Bone marrow (tissue), 2 donors: ENCODE measurements around the gene DIDO1.
A peak's percentile ranks its signal among the peaks of the same experiment; 100 is the strongest.
"Not testable (repeated sequence)": the region's sequence is repeated elsewhere in the genome, so short reads cannot be mapped to it uniquely, and the experiment has no call there.

Experiments
- DNase-seq, 2 donors: peaks; one replicate each; lab custom pipeline; 2025; lab: John Stamatoyannopoulos, UW

The DIDO1 gene

DNA sequence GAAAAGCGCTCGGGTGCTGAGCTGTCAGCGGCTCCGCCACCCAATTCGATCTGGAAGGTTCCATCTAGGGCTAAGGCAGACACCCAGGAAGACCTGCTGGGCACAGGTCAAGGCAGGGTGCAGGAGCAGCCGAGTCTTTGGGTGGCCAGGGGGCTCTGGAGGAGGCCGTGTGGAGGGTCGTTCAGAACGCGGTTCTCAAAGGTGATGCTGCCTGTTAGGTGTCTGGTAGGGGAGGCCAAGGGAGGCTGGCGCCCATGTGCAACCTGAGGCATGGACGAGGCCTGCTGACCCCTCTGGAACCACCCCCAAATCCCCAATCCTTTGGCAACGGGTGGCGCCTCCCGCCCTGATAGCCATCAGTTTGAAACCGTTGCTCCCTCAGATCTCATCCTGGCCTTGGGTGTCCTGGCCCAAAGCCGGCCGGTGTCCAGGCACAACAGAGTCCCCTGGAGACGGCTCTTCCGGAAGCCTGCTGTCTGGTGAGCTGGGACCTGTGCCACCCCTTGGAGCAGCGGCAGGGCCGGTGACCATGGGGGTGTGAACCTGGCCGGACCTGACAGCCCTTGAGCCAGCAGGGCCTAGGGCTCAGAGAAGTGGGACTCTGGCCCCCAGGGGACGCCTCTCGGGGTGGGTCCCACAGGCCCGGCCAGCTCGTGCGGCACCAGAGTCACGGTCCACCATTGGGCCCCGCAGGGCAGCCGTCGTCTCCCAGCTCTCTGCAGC is 36.7 kb upstream of the DIDO1 start:
- DNase-seq, result no peak

DNA sequence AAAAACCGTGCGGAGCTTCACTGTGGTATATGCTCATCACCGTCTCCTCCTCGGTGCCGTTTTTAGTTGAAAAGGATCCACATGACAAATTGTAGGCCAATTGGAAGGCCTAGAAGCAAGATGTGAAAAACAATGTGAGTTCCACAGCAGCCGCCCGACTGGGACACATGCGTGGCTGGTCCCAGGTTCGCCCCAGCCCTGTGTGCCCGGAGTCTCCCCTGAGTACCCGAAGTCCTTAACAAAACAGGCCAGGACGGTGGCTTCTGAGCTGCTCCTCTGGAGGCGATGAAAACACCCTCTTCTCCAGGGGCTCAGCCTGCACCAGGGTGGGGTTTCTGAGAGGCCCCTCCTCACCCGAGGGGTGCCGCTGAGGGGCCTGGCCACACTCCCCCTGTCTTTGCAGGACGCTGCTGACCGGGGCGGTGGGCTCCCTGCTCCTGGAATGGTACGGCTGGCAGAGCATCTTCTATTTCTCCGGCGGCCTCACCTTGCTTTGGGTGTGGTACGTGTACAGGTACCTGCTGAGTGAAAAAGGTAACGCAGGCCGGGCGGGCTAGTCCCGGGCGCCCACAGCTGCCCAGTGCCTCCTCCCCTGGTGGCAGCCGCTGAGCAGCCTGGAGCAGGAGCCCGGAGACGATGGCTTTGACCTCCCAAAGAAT is 36.0 kb upstream of the DIDO1 start:
- DNase-seq, result no peak

DNA sequence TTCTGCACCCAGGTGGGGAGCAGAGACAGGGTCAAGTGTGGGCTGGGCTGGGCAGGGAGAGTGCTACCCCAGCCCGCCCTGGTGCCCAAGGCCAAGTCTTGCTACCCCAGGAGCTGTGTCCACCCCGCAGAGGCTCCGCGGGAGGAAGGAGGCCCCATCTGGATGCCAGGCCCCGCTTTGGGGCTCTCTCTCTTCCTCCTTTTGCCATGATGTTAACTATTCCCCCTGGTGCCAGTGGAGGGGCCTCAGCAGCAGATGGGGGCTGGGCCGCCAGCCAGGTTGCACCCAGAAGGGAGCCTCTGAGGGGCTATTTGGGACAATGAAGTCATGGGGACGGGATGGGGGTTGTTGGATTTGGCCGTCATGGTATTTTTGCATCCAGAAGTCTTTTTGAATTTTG is 35.5 kb upstream of the DIDO1 start:
- no peak for DNase-seq

DNA sequence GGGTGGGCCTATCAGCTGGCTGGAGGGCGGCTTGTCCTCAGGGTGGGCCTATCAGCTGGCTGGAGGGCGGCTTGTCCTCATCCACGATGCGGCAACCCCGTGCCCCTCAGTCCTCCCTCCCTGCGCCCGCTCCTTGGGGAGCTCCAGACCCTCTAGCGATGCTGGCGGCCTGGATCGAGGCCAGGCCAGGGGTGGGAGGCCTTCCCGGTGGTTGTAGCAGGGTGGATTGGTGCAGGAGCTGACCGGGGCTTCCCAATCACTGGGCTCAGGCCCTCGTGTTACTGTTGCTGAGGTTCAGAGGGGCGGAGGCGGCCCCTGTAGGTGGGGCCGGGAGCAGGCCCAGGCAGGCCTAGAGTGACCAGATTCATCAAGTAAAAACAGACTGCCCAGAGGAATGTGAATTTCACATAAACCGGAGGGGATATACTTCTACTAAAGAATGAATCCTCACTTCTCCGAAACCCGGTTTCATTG is 35.0 kb upstream of the DIDO1 start:
- no peak for DNase-seq

DNA sequence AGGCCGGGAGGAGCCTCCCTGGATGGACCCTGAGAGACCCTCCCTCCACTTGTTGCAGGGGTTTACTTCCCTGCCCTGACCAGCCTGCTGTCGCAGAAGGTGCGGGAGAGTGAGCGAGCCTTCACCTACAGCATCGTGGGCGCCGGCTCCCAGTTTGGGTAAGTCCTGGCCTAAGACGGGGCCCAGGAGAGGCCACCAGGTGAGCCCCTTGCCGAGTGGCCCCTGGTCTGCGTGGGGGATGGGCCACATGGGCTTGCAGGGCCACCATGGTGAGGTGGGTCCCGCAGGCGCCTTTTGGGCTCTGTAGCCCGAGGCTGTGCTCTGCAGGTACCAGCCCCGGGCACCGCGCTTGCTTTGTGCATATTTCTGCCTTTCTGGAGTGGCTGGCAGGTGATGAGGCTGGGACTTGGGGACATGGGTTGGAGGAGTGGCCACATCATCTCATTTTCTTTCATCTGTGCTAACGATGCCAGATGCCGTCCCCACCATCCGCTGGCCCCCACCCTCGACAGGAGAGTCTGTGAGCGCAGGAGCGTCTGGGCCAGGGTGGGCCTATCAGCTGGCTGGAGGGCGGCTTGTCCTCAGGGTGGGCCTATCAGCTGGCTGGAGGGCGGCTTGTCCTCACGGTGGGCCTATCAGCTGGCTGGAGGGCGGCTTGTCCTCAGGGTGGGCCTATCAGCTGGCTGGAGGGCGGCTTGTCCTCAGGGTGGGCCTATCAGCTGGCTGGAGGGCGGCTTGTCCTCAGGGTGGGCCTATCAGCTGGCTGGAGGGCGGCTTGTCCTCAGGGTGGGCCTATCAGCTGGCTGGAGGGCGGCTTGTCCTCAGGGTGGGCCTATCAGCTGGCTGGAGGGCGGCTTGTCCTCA is 34.4 kb upstream of the DIDO1 start:
- DNase-seq, result not testable (repeated sequence)

DNA sequence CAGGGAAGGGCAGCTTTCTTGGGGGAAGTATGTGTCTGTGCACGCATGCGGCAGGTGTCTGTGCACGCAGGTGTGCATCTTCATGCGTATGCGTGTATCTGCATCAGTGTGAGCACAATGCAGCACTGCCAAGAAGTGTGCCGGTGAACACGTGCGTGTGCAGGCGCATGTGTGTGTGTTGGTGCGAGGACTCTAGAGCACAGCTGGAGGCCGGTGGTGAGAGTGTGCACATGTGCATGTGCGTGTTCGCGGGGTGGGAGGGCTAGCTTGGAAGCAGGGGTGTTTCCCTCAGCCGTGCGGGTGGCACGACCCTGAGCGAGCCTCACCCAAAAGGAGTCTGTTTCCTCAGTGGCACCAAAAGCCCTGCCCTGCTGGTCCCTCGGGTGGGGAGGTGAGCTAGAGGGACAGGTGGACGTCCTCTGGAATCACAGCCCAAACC is 33.7 kb upstream of the DIDO1 start:
- DNase-seq, result no peak

DNA sequence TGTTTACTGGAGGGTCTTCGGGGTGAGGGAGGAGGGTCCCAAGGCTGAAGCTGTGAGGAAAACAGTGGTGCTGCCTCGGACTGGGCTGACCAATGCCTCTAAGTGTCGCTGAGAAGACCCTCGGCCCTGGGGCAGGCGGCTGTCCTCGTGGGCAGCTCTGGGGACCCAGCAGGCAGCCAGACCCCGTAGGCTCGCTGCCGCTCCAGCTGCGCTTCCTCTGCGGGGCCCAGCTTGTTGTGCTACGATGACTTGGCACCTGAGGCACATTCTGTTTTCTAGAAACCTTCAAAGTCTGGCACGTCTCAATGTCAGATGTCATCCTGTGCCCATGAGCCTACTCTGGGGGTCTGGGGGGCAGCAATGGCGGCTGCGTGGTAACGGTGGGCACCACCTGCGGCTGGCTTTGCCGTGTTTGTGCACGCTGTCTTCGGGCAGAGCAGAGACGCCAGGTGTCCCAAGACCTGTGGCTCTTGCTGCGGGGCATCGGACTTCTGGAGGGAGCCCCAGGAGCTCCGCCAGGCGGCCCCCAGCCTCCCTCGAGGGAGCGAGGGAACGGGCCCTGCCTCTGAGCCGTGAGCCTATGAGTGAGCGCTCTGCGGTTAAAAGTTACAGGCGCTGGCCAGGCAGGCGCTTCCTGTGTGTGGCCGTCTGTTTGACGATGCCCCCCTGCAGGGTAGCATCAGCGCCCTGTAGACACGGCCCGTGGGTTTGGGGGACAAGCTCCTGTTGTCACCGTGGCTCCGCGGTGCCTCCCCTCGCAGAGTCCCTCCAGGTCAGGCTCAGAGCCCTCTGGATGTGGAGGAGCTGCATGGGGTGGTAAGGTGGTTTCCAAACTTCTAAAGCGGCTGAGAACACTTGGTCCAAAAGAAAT is 33.0 kb upstream of the DIDO1 start:
- no peak for DNase-seq

DNA sequence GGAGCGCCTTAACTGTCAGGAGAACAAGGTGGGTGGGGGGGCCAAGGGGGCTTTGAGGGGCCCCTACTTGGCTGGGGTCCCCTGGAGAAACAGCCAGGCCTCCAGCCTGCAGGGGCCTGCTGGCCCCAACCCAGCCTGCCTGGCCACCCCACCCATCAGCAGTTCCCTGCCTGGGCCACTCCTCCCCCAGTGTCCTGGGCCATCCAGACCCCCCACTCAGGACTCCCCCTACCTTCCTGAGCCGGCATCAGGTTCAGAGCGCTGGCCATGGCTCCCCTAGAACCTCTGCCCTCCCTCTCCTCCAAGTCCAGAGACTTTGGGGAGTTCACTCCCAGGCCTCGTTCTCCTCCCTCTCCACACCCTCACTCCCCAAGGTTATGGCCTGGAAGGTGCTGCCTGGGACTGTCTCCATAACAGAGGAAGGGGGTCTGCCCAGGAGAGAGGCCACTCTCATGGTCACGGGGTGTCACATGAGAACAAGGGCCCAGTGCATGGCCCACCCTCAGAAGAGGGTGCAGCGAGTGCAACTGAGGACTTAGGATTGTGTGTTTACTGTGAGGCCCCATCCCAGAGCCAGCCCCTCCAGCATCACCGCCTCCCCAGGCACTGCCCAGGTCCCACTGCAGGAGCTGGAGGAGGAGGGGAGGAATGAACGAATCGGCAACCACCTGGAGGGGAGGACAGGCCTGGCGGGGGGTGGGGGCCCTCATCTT is 32.2 kb upstream of the DIDO1 start:
- DNase-seq, result no peak

DNA sequence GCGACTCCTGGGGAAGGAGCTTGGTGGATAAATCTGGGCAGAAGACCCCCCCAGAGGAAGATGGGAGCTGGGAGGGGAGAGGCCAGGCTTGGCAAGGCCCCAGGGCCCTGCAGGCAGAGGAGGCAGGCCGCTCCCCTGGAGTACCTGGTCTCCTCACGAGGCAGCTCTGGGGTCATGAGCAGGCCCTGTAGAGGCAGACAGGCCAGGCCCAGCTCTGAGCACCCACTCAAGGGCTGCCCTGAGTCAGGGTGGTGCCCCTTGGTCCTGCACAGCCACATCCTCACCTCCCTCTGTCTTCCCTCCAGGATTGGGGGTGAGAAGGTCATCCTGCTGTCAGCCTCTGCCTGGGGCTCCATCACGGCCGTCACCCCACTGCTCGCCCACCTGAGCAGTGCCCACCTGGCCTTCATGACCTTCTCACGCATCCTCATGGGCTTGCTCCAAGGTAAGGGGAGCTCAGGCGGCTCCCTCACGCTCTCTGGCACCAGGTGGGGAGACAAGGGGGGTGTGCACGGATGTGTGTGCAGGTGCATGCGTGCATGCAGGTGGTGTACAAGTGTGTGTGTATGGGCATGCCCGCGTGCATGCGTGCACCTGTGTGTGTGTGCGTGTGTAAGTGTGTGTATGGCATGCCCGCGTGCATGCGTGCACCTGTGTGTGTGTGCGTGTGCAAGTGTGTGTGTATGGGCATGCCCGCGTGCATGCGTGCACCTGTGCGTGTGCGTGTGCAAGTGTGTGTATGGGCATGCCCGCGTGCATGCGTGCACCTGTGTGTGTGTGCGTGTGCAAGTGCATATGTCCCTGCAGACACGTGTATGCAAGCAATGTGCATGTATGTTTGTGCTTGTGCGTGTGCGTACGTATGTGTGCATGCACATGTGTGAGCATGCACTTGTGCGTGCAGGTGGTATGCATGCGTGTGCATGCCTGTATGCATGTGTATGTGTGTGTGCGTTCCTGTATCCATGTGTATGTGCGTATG is 31.1 kb upstream of the DIDO1 start:
- no peak for DNase-seq

DNA sequence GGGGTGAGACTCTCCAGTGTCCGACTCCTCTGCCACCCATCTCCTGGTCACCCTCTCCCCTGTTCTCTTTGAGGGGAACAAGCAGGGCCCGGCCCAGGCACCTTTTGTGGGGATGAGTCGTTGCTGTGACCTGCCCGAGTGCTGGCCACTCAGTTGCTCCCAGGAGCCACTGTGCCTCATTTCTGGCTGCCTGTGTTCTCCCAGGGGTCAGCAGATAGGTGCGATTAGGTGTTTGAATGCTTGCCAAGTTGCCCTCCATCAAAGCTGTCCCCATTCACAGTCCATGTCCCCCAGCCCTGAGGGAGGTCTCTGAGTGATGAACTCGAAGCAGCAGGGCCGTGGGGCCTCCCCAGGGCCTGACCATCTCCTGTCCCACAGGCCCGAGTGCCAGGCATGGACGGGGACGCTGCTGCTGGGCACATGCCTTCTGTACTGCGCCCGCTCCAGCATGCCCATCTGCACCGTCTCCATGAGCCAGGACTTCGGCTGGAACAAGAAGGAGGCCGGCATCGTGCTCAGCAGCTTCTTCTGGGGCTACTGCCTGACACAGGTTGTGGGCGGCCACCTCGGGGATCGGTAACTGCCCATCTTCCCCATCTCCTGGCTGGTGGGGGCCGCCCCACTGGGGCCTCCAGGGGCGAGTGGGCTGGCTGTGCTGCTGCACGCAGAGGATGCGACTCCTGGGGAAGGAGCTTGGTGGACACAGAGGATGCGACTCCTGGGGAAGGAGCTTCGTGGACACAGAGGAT is 30.3 kb upstream of the DIDO1 start:
- no peak for DNase-seq

DNA sequence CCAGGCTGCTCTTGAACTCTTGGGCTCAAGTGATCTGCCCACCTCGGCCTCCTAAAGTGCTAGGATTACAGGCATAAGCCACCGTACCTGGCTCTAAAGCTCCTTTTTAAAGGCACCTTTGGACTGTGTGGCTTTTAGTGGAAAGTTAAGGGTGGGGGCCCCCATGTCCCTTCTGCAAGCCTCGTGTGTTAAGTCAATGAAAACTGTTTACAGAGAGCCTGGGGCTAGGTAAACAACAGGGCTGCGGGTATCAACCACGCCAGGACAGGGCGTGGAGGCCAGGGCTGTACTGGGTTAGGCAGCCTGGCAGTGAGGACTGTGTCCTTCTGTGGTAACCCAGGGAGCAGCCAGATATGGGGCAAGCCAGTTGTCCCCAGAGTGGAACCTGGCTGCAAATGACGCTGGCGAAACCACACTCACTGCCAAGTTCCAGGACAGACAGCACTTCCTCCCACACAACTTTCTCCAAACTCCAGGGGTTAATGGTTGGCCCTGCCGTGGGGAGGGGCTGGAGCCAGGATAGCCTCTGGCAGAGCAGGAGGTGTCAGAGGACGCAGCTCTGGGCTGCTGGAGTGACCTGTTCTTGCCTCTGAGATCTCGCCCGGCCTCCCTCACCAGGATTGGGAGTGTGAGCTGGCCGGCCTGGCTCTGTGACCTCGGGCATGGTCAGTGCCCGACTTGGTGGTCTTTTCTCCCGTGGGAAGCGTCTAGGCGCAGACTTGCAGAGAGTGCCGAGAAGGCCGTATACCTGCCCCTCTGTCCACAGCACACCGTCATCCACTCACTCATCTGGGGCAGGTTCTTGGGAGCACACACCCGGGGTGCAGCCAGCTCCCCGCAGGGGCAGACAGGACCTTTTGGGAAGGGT is 29.4 kb upstream of the DIDO1 start:
- no peak for DNase-seq

DNA sequence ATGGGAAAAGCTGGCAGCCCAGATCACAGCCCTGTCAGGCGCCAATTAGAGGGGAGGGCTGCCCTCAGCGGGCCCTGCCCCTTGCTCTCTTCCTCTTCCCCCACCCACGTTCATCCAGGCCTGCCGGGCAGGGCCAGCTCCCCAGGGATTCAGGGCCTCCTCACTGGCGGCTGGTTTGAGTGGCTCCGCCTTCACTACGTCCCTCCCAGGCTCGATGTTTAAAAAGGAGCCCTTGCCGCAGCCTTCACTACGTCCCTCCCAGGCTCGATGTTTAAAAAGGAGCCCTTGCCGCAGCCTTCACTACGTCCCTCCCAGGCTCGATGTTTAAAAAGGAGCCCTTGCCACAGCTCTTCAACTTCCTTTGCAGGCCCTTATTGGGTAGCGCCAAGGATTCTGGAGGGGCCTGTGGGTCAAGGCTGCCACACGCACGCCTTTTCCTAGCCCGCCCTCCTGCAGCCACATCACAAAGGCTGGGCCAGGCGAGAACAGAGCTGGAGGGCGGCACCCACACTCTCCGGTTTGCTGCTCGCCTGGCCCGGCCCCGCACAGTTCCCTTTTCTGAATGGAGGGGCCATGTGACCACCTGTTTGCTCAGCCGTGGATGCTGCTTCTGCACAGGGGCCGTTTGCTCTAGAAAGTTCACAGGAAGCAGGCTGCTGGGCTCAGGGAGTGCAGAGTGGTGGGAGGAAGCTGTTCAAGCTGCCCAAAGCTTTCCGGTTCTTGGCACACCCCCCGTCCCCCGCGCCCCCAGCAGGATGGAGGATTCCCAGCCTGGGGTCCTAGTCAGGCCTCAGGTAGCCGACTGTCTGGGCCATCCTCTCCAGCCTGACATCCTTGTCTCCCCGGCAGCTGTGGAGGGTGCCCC is 27.8 kb upstream of the DIDO1 start:
- DNase-seq, result peak; percentile 27 to 99

DNA sequence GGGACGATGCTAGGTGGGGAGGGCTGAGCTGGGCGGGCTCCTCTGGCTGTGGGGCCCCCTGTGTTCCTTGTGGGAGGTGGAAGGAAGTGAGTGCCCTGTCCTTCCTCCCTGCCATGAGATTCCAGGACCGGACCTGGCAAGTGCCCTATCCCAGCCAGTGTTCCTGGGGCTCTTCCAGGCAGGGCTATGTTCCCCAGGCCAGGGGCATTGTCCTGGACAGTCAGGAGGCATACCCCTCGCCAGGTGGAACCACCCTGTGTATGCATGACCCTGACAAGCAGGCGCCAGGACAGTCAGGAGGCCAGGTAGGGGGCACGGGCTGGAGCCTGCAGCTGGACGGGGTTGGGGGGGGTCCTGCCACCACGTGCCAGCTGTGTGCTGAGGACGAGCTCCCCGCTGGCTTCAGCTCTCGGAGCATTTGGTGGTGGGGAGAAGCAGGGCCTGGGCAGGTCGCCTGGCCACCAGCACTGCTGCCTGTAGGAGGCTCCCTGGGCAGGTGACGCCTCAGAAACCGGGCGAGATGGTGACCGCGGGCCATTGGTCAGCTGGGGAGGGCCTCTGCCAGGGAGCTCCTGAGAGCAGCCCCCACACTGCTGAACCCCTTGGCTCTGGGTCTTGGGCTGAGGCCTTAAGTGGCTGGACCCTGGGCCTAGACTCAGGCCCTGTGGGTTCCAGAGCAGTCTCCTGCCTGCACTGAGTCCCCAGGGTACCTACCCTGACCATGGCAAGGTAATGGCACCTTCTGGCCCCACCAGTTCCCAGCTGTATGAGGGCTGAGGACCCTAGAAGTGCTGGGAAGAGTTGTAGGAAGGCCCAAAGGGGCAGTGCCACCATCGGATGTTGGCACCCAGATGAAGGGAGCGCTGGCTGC is 26.9 kb upstream of the DIDO1 start:
- no peak for DNase-seq

DNA sequence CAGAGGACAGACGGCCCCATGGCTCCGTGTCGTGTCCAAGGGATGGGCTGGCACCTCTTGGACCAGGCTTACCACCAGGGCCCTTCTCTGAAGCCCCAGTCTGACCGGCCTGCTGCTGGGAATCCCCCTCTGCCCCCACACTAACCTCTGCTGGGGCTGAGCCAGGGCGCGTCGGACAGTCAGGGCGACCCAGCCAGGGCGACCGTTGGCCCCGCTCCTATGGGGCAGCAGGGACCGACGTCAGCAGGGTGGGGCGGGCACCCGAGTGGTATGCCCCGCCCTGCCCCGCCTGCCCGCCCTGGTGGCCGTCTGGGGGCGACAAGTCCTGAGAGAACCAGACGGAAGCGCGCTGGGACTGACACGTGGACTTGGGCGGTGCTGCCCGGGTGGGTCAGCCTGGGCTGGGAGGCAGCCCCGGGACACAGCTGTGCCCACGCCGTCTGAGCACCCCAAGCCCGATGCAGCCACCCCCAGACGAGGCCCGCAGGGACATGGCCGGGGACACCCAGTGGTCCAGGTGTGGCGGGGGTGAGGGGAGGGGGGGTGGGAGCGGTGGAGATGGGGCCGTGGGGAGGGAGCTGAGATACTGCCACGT is 26.2 kb upstream of the DIDO1 start, which contains the start of gene SLC17A9:
TSS of gene SLC17A9 (plus strand) at position 337 of the 595 bp plus-strand sequence. CDS start at position 459, 122 bp downstream.
- peak; percentile 30 to 41 for DNase-seq

DNA sequence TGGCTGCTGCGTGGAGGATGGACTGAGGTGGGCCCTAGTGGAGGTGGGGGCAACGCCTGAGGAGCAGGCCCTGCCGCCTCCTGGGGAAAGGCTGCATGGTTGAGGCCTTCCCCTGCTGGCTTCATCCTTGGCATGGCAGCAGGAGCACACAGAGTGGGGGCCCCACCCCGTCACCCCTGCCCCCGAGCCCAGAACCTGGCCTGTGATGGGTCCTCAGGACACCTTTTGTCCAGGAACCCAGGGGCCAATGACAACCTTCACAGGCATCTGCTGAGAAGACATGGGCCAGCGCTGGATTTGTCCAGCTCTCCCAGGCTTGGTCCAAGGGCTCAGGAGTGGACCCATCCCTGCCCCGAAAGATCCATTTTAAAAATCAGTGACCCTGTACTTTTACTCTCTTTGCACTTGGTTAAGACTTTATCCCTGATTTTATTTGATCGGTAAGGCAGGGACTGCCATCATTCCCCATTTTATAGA is 25.6 kb upstream of the DIDO1 start:
- no peak for DNase-seq
